HG03064 (cell line): ENCODE measurements around the gene RIPOR3.
"Not testable (repeated sequence)": the region's sequence is repeated elsewhere in the genome, so short reads cannot be mapped to it uniquely, and the experiment has no call there.

Source experiments
- ATAC-seq: cut with Tn5 transposase; IDR thresholded peaks from one replicate; pipeline ENCODE4 v1.9.1; 2021; ENCODE audit warnings: low read depth; ENCODE audit not compliant: unreplicated experiment

Gene RIPOR3

GRCh38 chr20:50682065-50682464 is 9.3 kb downstream of the RIPOR3 start:
- no peak for ATAC-seq

- no peak for ATAC-seq
Measured at GRCh38 chr20:50681359-50682064, 9.8 kb downstream of the RIPOR3 start.

- no peak for ATAC-seq
Measured at GRCh38 chr20:50680105-50680960, 11.0 kb downstream of the RIPOR3 start.

- ATAC-seq: no peak
Measured at GRCh38 chr20:50679753-50680104, 11.6 kb downstream of the RIPOR3 start.

GRCh38 chr20:50678169-50678898 is 13.0 kb downstream of the RIPOR3 start:
- ATAC-seq: no peak

- ATAC-seq: no peak
Measured at GRCh38 chr20:50676858-50677257, 14.5 kb downstream of the RIPOR3 start.

- not testable (repeated sequence) for ATAC-seq
Measured at GRCh38 chr20:50676377-50676731, 15.0 kb downstream of the RIPOR3 start.

GRCh38 chr20:50675671-50676376 is 15.5 kb downstream of the RIPOR3 start:
- no peak for ATAC-seq

GRCh38 chr20:50674138-50674825 is 17.1 kb downstream of the RIPOR3 start:
- ATAC-seq: no peak

GRCh38 chr20:50673466-50674137 is 17.7 kb downstream of the RIPOR3 start:
- no peak for ATAC-seq

GRCh38 chr20:50673146-50673465 is 18.2 kb downstream of the RIPOR3 start:
- no peak for ATAC-seq

- no peak for ATAC-seq
Measured at GRCh38 chr20:50672400-50673145, 18.8 kb downstream of the RIPOR3 start.

GRCh38 chr20:50671626-50672025 is 19.7 kb downstream of the RIPOR3 start:
- ATAC-seq: no peak

GRCh38 chr20:50671010-50671409 is 20.3 kb downstream of the RIPOR3 start:
- ATAC-seq: not testable (repeated sequence)

- ATAC-seq: no peak
Measured at GRCh38 chr20:50670126-50670862, 21.0 kb downstream of the RIPOR3 start.

GRCh38 chr20:50668798-50669197 is 22.5 kb downstream of the RIPOR3 start:
- ATAC-seq: no peak

- no peak for ATAC-seq
Measured at GRCh38 chr20:50668326-50668725, 23.0 kb downstream of the RIPOR3 start.

- ATAC-seq: no peak
Measured at GRCh38 chr20:50666709-50667298, 24.5 kb downstream of the RIPOR3 start.
